RWPE1 (cell line): Measurements from ENCODE around the gene ARHGAP29.

Source experiments
- CTCF ChIA-PET: fragments of 350-600 bp; sonication (Branson Sonifier 250); formaldehyde crosslinking; extraction: SDS; loops from one replicate; lab custom pipeline; 2021; lab: Yijun Ruan, JAX
- POLR2A ChIA-PET: fragments of 400-600 bp; formaldehyde crosslinking; extraction: SDS; loops from one replicate; lab custom pipeline; 2020; ENCODE audit warnings: antibody characterized with exemption; ENCODE audit not compliant: low non-redundant PET; lab: Yijun Ruan, JAX
- DNase-seq: peaks from one replicate; pipeline ENCODE4 v3.0.0; 2012; ENCODE audit warnings: low spot score
- H3K27ac ChIP-seq: fragments of 450-650 bp; 2 replicates; pipeline ENCODE4 v1.5.1; 2017
- CTCF ChIP-seq: fragments of 450-650 bp; conservative IDR thresholded peaks from 2 replicates; pipeline ENCODE4 v1.5.1; 2017; ENCODE audit warnings: low read depth, mild to moderate bottlenecking

The ARHGAP29 gene

GRCh38 chr1:94257444-94257843, 20.1 kb upstream of the ARHGAP29 start:
- ChIA-PET CTCF (interaction anchor here (0.6 kb wide), 1 partner anchor 1819 kb away, joined by 3 read pairs; no protein-coding TSS in a partner anchor), POLR2A (no interaction called here)
- H3K27ac ChIP-seq = peak overlapping the region; percentile 27; the same call in 1 of the 2 replicates
- TF ChIP-seq CTCF = no peak
- no peak for DNase-seq

- ChIA-PET CTCF (no interaction called here), POLR2A (no interaction called here)
- peak; percentile 46 for DNase-seq
- no peak for TF ChIP-seq CTCF
- no peak overlapping the region for H3K27ac ChIP-seq
Measured at GRCh38 chr1:94255476-94255875, 18.1 kb upstream of the ARHGAP29 start.

- ChIA-PET POLR2A (no interaction called here), CTCF (no interaction called here)
- H3K27ac ChIP-seq = no peak overlapping the region
- TF ChIP-seq CTCF = no peak
- no peak for DNase-seq
Measured at GRCh38 chr1:94254073-94254810, 16.9 kb upstream of the ARHGAP29 start.

DNA sequence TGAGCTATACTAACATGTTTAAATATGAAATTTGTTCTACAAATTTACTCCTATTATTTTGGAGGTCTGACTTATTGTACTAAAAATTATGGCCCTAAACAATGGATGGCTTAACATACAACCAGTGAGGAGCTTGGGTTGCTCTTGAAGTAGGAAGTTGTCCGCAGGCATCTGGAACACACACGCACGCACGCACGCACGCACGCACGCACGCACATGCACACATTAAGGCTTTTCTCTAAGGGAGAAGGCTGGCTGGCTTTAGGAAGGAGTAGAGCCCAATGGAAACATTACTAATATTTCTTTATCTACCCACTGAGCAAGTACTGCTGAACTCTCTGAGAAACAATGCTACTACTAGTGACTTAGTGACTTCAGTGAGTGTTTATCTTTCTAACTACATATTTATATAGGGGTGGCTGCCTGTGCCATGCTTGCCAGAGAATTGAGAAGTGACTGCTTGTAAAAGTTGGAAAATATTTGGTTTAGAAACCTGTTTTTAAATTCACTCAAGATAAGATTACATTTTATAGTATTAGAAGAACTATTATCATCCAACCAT, 16.2 kb upstream of the ARHGAP29 start:
- POLR2A ChIA-PET = no interaction called here

DNA sequence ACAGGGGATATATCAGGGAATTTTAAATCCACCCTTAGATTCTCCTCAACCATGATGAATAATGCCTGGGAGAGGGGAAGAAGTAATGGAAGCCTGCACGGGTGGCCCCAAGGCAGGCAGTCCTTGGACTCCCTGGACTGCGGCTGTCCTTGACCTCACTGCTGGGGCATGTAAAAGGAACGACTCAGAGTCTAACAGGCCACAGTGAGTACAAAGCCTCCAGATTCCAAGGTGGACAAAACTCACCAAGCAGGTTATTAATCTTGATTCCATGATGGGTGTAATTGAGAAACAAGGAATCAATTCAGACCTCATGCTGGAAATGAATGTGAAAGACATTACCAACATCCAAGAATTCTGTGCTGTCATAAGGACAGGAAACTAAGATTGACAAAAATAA, 13.0 kb upstream of the ARHGAP29 start:
- CTCF ChIA-PET = no interaction called here
- POLR2A ChIA-PET = no interaction called here
- no peak overlapping the region for H3K27ac ChIP-seq
- no peak for DNase-seq
- TF ChIP-seq CTCF = no peak

More for the DNA sequence above, 16.2 kb upstream of the ARHGAP29 start:
- no peak for DNase-seq
- CTCF ChIA-PET = no interaction called here
- H3K27ac ChIP-seq = no peak overlapping the region
- TF ChIP-seq CTCF = no peak

DNA sequence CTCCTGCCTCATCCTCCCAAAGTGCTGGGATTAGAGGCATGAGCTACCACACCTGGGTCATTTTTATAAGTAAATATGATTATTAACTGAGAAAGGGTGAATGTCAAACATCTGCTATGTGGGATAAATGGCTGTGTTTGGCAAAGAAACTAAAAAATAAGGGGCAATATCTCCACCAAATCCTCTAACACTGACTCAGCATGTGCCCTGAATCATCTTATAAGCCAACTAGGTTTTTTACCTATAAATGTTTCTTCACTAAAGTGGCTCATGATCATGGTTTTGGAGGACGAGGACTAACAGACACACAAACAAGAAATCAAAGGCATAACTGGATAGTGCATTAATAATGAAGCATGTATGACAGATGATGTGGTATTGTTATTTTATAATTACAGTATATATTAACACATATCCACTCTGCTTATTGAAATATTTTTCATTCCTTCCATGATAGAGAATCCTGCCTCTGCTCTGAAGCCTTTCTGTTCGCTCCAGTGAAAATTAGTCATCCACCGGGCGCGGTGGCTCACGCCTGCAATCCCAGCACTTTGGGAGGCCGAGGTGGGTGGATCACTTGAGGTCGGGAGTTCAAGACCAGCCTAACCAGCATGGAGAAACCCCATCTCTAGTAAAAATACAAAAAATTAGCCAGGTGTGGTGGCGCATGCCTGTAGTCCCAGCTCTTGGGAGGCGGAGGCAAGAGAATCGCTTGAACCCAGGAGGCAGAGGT, 11.7 kb upstream of the ARHGAP29 start:
- CTCF ChIA-PET = interaction anchor here (0.5 to 0.7 kb wide), 2 partner anchors 224 to 398 kb away, joined by 3 read pairs; no protein-coding TSS in a partner anchor
- POLR2A ChIA-PET = no interaction called here
- peak overlapping the region; percentile 55 for H3K27ac ChIP-seq
- TF ChIP-seq CTCF = no peak
- no peak for DNase-seq
